Muscle layer of duodenum (tissue), 2 donors: Measurements from ENCODE around the gene CXXC5.

Experiments used
- H3K27ac ChIP-seq: one replicate; pipeline ENCODE4 v1.7.0; 2013; ENCODE audit warnings: mild to moderate bottlenecking, low read length
- H3K27me3 ChIP-seq: one replicate; pipeline ENCODE4 v1.7.0; 2013; ENCODE audit warnings: low read depth, mild to moderate bottlenecking, control low read depth, low read length
- H3K36me3 ChIP-seq, 2 donors: one replicate each; pipeline ENCODE4 v1.7.0; 2013; ENCODE audit warnings: low read length in 2 of 2, control low read depth in 1 of 2, mild to moderate bottlenecking in 1 of 2; ENCODE audit not compliant: insufficient read depth in 2 of 2, control insufficient read depth in 1 of 2
- H3K4me1 ChIP-seq, 2 donors: one replicate each; pipeline ENCODE4 v1.7.0; 2013; ENCODE audit warnings: low read length in 2 of 2, mild to moderate bottlenecking in 2 of 2, control low read depth in 1 of 2, moderate library complexity in 1 of 2; ENCODE audit not compliant: insufficient read depth in 2 of 2, control insufficient read depth in 1 of 2
- H3K4me3 ChIP-seq, 2 donors: one replicate each; pipeline ENCODE4 v1.7.0; 2013; ENCODE audit warnings: low read length in 2 of 2, low read depth in 1 of 2, mild to moderate bottlenecking in 1 of 2
- H3K9me3 ChIP-seq, 2 donors: one replicate each; pipeline ENCODE4 v1.7.0; 2013; ENCODE audit warnings: low read length in 2 of 2, control low read depth in 1 of 2, mild to moderate bottlenecking in 1 of 2; ENCODE audit not compliant: control insufficient read depth in 1 of 2
- donor health status: healthy.

The CXXC5 gene

GRCh38 chr5:139668924-139669661 is 20.9 kb downstream of the CXXC5 start:
- Histone ChIP-seq H3K27ac (peak overlapping the region; percentile 74), H3K9me3 (no peaks in the 10 kb centered on the region), H3K36me3 (no peaks in the 10 kb centered on the region), H3K4me3 (peak overlapping the region; percentile 48 to 61), H3K4me1 (peaks cover 42 to 61% of the 10 kb centered on the region in 2 donors), H3K27me3 (no peaks in the 10 kb centered on the region)

DNA sequence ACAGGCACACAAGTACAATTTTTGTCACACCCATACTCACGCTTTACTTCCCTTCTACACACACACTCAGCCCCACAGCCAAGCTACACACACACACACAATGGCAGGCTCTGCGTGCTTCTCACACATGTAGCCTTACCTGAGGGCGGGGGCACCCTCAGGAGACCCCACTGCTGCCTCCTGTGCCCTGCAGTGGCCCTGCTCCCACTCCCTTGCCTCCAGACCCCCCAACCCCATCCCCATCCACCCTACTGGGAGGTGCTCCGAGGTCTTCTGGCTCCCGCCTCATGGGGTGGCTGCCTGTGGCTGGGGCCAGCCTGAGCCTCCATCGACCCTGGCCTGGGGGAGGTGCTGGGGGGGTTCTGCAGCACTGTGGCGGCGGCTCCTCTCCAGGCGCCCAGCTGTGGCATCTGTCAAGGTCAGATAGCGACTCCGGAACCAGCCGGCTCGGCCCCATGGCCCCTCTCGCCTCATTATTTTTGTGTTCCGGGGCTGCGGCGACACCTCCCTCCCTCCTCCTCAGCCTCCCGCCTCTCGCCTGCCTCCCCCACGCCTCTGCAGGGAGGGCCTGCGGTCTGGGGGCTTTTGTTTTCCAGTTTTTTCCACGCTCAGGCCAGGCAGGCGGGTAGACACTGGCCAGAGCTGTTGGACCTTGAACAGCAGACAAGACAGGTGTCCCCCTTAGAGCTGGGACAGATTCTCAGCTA is 21.7 kb downstream of the CXXC5 start:
- H3K27ac ChIP-seq = peak overlapping the region; percentile 56
- H3K9me3 ChIP-seq = no peaks in the 10 kb centered on the region
- no peaks in the 10 kb centered on the region for H3K36me3 ChIP-seq
- H3K27me3 ChIP-seq = no peaks in the 10 kb centered on the region
- peaks cover 42 to 66% of the 10 kb centered on the region in 2 donors for H3K4me1 ChIP-seq
- H3K4me3 ChIP-seq = peak overlapping the region in 1 of 2 donors; percentile 13

DNA sequence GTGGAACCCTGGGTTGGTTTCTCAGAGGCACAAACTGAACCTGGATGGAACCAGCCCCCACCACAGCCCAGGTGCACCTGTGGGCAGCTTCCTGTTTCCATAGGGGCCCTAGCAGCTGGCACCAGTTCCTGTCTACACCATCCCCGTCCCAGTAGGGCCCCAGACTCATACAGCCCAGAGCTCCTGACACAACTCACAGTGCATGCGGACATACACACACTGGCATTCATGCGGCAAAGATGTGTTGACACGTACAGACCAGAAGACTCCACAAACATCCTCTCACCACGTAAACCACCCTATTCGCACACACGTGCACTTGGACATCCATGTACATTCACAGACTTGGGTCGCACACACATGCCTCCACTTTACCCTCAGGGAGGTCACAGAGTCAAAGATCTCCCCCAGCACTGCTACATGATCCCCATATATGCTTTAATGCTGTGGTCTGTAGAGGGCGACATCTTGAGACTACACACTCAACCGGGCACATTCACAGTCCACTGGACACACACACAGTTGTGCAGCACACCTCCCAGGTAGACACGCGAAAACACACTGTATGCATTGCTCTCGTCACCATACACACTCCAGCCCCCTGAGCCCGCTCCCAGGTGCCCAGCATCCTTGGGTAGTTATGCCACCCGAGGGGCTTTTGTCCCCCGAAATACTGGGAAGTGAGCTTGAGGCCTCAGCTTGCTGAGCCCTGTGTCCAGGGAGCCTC is 22.4 kb downstream of the CXXC5 start:
- Histone ChIP-seq H3K4me3 (no peak overlapping the region), H3K9me3 (no peaks in the 10 kb centered on the region), H3K36me3 (no peaks in the 10 kb centered on the region), H3K27me3 (no peaks in the 10 kb centered on the region), H3K4me1 (peaks cover 39 to 69% of the 10 kb centered on the region in 2 donors), H3K27ac (peak overlapping the region; percentile 56)

DNA sequence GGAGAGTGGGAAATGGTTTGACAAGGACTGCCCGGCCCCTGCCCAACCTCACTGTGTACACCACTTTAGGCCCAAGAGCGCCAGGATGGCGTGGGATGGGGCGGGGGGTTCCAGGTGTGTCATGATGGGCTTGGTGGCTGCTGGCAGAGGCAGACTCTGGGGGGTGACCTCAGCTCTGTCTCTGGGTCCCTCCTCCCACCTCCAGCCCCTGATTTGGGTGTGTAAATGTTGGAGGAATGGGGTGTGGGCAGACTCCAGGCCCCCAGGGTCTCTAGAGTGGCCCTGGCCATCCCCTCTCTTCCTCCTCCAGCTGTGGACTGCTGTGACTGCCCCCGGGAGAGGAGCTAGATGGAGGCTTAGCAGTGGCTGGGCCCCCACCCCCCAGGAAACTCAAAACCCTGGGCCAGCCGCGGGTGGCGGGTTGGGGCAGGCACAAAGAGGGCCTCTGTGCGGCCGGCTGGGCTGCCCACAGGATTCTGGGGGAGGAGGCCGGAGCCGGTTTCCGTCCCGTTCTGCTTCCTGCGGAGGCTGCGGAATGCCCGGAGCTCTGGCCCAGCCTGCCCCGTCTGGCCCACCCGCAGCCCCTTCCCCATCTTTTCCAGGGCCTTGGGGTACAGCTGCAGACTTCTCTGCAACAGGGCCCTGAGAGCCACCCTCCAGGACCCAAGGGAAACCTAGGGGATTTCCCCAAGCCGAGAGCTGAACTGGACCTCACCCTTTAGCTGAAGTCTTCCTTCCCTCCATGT is 23.1 kb downstream of the CXXC5 start:
- Histone ChIP-seq H3K4me1 (peaks cover 32 to 66% of the 10 kb centered on the region in 2 donors), H3K27me3 (no peaks in the 10 kb centered on the region), H3K27ac (no peak overlapping the region), H3K9me3 (no peaks in the 10 kb centered on the region), H3K4me3 (no peak overlapping the region), H3K36me3 (no peaks in the 10 kb centered on the region)

GRCh38 chr5:139675213-139675612 is 27.1 kb downstream of the CXXC5 start:
- no peak overlapping the region for H3K27ac ChIP-seq

DNA sequence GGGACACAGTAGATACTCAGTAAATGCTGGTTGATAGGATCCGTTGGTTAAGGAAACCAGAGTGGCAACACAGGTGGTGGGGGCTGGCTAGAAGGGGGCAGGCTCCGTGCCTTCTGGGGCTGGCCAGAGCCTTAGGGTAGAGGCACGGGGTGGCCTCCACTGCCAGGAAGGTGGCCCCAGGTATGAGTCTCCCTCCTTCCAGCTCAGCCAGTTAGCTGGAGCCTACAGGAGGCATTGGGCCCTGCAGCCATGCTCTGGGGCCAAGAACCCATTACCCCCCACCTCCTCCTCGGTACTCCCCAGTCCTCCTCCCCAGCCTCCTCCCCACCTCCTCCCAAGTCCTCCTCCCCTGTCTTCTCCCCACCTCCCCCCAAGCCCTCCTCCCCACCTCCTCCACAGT is 27.7 kb downstream of the CXXC5 start:
- H3K4me3 ChIP-seq = no peak overlapping the region
- H3K27ac ChIP-seq = no peak overlapping the region
- no peaks in the 10 kb centered on the region for H3K27me3 ChIP-seq
- H3K4me1 ChIP-seq = peaks cover 12 to 52% of the 10 kb centered on the region in 2 donors
- peaks cover 0 to 5% of the 10 kb centered on the region in 2 donors for H3K36me3 ChIP-seq
- no peaks in the 10 kb centered on the region for H3K9me3 ChIP-seq

More at GRCh38 chr5:139675213-139675612, 27.1 kb downstream of the CXXC5 start:
- H3K4me3 ChIP-seq = no peak overlapping the region
- H3K4me1 ChIP-seq = peaks cover 16 to 57% of the 10 kb centered on the region in 2 donors
- H3K27me3 ChIP-seq = no peaks in the 10 kb centered on the region
- no peaks in the 10 kb centered on the region for H3K9me3 ChIP-seq
- no peaks in the 10 kb centered on the region for H3K36me3 ChIP-seq

- no peaks in the 10 kb centered on the region for H3K27me3 ChIP-seq
- peak overlapping the region; percentile 7 for H3K27ac ChIP-seq
- H3K36me3 ChIP-seq = peaks cover 0 to 11% of the 10 kb centered on the region in 2 donors
- H3K4me3 ChIP-seq = no peak overlapping the region
- no peaks in the 10 kb centered on the region for H3K9me3 ChIP-seq
- peaks cover 12 to 46% of the 10 kb centered on the region in 2 donors for H3K4me1 ChIP-seq
Observed at GRCh38 chr5:139676406-139676805, 28.3 kb downstream of the CXXC5 start.

- H3K27ac ChIP-seq = peak overlapping the region; percentile 65
- no peaks in the 10 kb centered on the region for H3K27me3 ChIP-seq
- H3K4me1 ChIP-seq = peaks cover 9 to 41% of the 10 kb centered on the region in 2 donors
- H3K4me3 ChIP-seq = peak overlapping the region in 1 of 2 donors; percentile 6
- no peaks in the 10 kb centered on the region for H3K9me3 ChIP-seq
- peaks cover 0 to 11% of the 10 kb centered on the region in 2 donors for H3K36me3 ChIP-seq
Observed at GRCh38 chr5:139676951-139677735, 29.0 kb downstream of the CXXC5 start.

- H3K9me3 ChIP-seq = no peaks in the 10 kb centered on the region
- H3K4me1 ChIP-seq = peaks cover 9 to 41% of the 10 kb centered on the region in 2 donors
- no peaks in the 10 kb centered on the region for H3K27me3 ChIP-seq
- peaks cover under 1 to 14% of the 10 kb centered on the region in 2 donors for H3K36me3 ChIP-seq
- H3K4me3 ChIP-seq = peak overlapping the region in 1 of 2 donors; percentile 6
- peak overlapping the region; percentile 65 for H3K27ac ChIP-seq
Observed at GRCh38 chr5:139677736-139678613, 29.8 kb downstream of the CXXC5 start.
